Glutamatergic neuron (in vitro differentiated cells): ENCODE results near the gene FNIP2. TPM values are rescaled to one million over a fixed set of nuclear protein-coding genes. Genes with fewer than 3 reads are reported as not detected.

Experiments
- DNase-seq: peaks from one replicate; pipeline ENCODE4 v3.0.0; 2022
- H3K27ac Mint-ChIP-seq: one replicate; pipeline ENCODE4 v1.8.0; 2020; ENCODE audit warnings: mild to moderate bottlenecking, mixed read lengths, inconsistent platforms; ENCODE audit not compliant: unreplicated experiment
- H3K27me3 Mint-ChIP-seq: one replicate; pipeline ENCODE4 v1.8.0; 2020; ENCODE audit warnings: mild to moderate bottlenecking, moderate library complexity, mixed read lengths, inconsistent platforms; ENCODE audit not compliant: unreplicated experiment
- H3K36me3 Mint-ChIP-seq: one replicate; pipeline ENCODE4 v1.8.0; 2020; ENCODE audit warnings: mild to moderate bottlenecking, mixed read lengths, inconsistent platforms; ENCODE audit not compliant: unreplicated experiment
- H3K4me1 Mint-ChIP-seq: one replicate; pipeline ENCODE4 v1.8.0; 2020; ENCODE audit warnings: mild to moderate bottlenecking, low read depth, mixed read lengths, inconsistent platforms; ENCODE audit not compliant: unreplicated experiment
- H3K4me3 Mint-ChIP-seq: one replicate; pipeline ENCODE4 v1.8.0; 2020; ENCODE audit warnings: mild to moderate bottlenecking, mixed read lengths, inconsistent platforms; ENCODE audit not compliant: unreplicated experiment
- H3K9me3 Mint-ChIP-seq: one replicate; pipeline ENCODE4 v1.8.0; 2020; ENCODE audit warnings: mild to moderate bottlenecking, moderate library complexity, mixed read lengths, inconsistent platforms; ENCODE audit not compliant: unreplicated experiment
- total RNA-seq: library from RNA; stranded (reverse); fragmentation: NEBNext Ultra II Directional; extraction: Animal tissue kit (Norgen Biotek cat#: 25700); gene quantifications from one replicate; pipeline ENCODE4 v1.2.1, GENCODE V29; 2021; ENCODE audit not compliant: unreplicated experiment
- TF ChIP-seq, protein P1 (sequence below): fragments of 200-600 bp; sonication (generic); IDR thresholded peaks from one replicate; pipeline ENCODE4 v1.5.0; 2021; ENCODE audit not compliant: partially characterized antibody, unreplicated experiment

FNIP2 gene
- total RNA-seq, 1 donor from 2014 or later: 53.2 TPM

GRCh38 chr4:158763462-158763861, 5.4 kb upstream of the FNIP2 start:
- peaks cover 2% of the 10 kb centered on the region for H3K4me1 Mint-ChIP-seq
- DNase-seq: no peak
- peaks cover 8% of the 10 kb centered on the region for H3K9me3 Mint-ChIP-seq
- TF ChIP-seq, protein P1, sequence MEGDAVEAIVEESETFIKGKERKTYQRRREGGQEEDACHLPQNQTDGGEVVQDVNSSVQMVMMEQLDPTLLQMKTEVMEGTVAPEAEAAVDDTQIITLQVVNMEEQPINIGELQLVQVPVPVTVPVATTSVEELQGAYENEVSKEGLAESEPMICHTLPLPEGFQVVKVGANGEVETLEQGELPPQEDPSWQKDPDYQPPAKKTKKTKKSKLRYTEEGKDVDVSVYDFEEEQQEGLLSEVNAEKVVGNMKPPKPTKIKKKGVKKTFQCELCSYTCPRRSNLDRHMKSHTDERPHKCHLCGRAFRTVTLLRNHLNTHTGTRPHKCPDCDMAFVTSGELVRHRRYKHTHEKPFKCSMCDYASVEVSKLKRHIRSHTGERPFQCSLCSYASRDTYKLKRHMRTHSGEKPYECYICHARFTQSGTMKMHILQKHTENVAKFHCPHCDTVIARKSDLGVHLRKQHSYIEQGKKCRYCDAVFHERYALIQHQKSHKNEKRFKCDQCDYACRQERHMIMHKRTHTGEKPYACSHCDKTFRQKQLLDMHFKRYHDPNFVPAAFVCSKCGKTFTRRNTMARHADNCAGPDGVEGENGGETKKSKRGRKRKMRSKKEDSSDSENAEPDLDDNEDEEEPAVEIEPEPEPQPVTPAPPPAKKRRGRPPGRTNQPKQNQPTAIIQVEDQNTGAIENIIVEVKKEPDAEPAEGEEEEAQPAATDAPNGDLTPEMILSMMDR: no peak
- no peak overlapping the region for H3K4me3 Mint-ChIP-seq
- no peak overlapping the region for H3K27ac Mint-ChIP-seq
- H3K36me3 Mint-ChIP-seq: no peaks in the 10 kb centered on the region
- H3K27me3 Mint-ChIP-seq: peaks cover 4% of the 10 kb centered on the region

DNA sequence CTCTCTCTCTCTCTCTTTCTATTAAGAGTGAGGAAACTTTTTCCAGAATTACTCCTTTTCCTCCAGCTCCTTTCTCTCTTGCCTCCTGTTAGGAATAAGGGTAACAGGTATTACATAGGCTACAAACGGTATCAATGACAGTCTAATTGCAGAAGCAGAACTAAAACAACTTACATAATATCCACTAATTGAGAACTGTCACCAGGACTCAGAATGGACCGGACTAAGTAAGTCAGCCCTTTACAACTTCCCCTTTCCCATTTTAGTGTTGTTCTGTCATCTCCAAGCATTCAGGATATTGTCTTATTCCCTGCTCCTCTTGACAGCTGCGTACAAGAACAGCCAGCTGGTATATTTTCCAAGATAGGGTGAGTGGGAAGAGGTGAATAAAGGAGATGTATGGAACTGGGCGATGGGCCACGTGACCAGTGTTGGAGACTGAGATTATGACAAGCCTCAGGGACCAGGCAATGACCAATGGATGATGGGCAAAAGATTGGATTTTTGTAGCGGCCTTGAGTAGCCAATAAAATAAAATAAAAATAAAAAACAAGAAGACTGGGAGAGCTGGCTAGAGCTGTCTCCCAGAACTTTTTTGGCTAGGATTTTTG, 2.3 kb upstream of the FNIP2 start:
- Mint-ChIP-seq H3K27me3 (peaks cover 7% of the 10 kb centered on the region), H3K4me3 (no peak overlapping the region), H3K27ac (no peak overlapping the region), H3K4me1 (peaks cover 7% of the 10 kb centered on the region), H3K36me3 (no peaks in the 10 kb centered on the region), H3K9me3 (peaks cover 7% of the 10 kb centered on the region)
- TF ChIP-seq, protein P1: no peak
- no peak for DNase-seq

DNA sequence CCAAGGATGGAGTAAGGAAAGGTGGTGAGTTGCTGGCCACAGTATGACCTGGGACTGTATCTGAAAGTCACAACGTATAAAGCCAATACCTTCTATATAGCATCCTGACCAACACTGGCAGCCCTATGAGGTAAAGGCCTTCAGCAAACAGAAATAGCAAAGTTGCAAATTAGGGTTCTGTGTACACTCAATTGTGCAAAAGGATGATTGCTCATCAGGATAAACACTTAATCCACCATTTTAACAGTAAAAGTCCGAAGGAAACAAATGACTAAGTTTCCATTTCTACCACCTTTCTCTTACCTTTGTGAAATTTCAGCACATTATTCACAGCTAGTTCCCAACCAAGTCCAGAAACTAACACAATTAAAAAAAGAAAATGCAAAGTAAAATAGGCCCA, 1.4 kb upstream of the FNIP2 start:
- peak overlapping the region; percentile 19 for H3K27ac Mint-ChIP-seq
- TF ChIP-seq, protein P1: no peak
- no peaks in the 10 kb centered on the region for H3K36me3 Mint-ChIP-seq
- peaks cover 7% of the 10 kb centered on the region for H3K9me3 Mint-ChIP-seq
- peaks cover 15% of the 10 kb centered on the region for H3K4me1 Mint-ChIP-seq
- no peak for DNase-seq
- H3K27me3 Mint-ChIP-seq: peaks cover 7% of the 10 kb centered on the region
- H3K4me3 Mint-ChIP-seq: peak overlapping the region; percentile 55

DNA sequence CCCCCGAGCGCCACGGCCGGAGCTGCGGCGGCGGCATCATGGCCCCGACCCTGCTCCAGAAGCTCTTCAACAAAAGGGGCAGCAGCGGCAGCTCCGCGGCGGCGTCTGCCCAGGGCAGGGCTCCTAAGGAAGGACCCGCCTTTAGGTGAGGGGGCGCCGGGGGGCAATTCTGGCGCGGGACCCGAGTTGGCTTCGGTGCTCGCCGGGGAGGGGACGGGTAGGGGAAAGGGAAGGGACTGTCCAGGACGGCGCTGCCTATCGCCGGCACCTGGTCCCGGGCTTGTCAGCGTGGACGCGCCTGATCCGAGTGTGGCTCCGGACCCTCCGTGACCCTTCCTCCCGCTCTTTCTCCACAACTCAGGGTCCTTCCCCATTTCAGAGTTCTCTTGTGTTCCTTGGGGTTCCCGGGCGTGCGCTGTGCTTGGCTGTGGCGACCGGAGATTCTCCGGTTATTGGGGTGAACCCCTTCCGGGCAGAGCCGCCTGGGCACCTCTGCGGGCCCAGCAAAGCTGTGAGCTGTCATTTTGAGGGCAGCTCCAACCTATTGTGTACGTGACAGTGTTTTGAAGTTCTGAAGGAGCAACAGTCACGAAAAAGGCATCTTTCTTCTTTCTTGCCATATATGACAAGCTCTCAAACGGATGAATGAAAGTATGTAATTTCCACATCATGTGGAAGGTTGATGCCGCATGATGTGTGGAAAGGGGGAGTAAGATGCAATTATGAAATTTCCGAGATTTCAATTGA, 522 bp downstream of the FNIP2 start:
- TF ChIP-seq, protein P1: no peak
- H3K4me3 Mint-ChIP-seq: peak overlapping the region; percentile 99
- DNase-seq: peak; percentile 66
- peak overlapping the region; percentile 98 for H3K27ac Mint-ChIP-seq
- peaks cover 5% of the 10 kb centered on the region for H3K9me3 Mint-ChIP-seq
- H3K27me3 Mint-ChIP-seq: peaks cover 7% of the 10 kb centered on the region
- peaks cover 16% of the 10 kb centered on the region for H3K4me1 Mint-ChIP-seq
- H3K36me3 Mint-ChIP-seq: no peaks in the 10 kb centered on the region

DNA sequence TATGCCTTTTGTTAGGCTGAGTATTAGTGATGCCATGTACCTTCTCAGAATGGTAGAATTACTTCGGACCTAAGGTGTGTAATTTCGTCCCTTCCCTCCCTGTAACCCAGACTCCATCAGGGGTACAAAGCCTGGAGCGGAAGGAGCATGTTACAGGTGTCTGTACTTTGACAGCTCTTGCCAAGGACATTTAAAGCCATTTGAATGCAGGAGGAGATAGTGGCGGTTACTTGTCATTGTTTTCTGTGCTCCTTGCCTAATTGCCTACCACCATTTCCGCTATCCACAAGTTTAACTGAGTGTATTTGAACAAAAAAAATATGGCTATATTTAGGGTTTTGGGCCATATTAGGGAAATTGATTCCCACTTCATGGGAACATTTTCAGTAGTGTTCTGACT, 1.8 kb downstream of the FNIP2 start:
- Mint-ChIP-seq H3K9me3 (peaks cover 5% of the 10 kb centered on the region), H3K4me3 (peak overlapping the region; percentile 99), H3K27ac (no peak overlapping the region), H3K36me3 (no peaks in the 10 kb centered on the region), H3K4me1 (peaks cover 20% of the 10 kb centered on the region), H3K27me3 (peaks cover 7% of the 10 kb centered on the region)
- TF ChIP-seq, protein P1: no peak
- DNase-seq: no peak
